A549 (cell line): ENCODE measurements around the gene SEMA5B. TPM values are rescaled to one million over a fixed set of nuclear protein-coding genes. Genes with fewer than 3 reads are reported as not detected.

Experiments used
- ATAC-seq, 2 experiments: fragments of 200-7000 bp in 1 of 2; fragments of >200 bp in 1 of 2; cut with Nextera tagmentation in 1 of 2; cut with Tn5 transposase in 1 of 2; 3 replicates each; pipeline versions ENCODE4 v1.8.0 to v1.9.1; 2018 to 2020; ENCODE audit warnings: mild to moderate bottlenecking in 1 of 2, moderate library complexity in 1 of 2
- CTCF ChIA-PET: fragments of 300-600 bp; sonication (Branson Sonifier 250); formaldehyde crosslinking; extraction: SDS; loops from one replicate; lab custom pipeline; 2021; ENCODE audit warnings: antibody characterized with exemption, inconsistent platforms; lab: Yijun Ruan, JAX
- POLR2A ChIA-PET: fragments of 350-600 bp; formaldehyde crosslinking; extraction: SDS; loops from one replicate; lab custom pipeline; 2021; ENCODE audit warnings: antibody characterized with exemption, inconsistent platforms; lab: Yijun Ruan, JAX
- DNase-seq, 2 experiments: peaks; one replicate each; pipeline versions ENCODE4 v3.0.0 to v3.0.0-alpha.2; 2011 to 2016; ENCODE audit warnings: low read depth in 1 of 2, low spot score in 1 of 2
- FAIRE-seq: peaks from 2 replicates; lab custom pipeline; 2011; peaks lifted over from hg19 to GRCh38; lab: Jason Lieb, UNC
- H3K27ac ChIP-seq, 2 experiments: fragments of >200 bp; sonication (Bioruptor Twin); formaldehyde crosslinking; 3 replicates each; pipeline ENCODE4 v1.5.1; 2016 to 2017
- H3K4me1 ChIP-seq: fragments of >200 bp; sonication (Bioruptor Twin); formaldehyde crosslinking; 3 replicates; pipeline ENCODE4 v1.6.1; 2016
- H3K4me2 ChIP-seq: fragments of >200 bp; sonication (Bioruptor Twin); formaldehyde crosslinking; 3 replicates; pipeline ENCODE4 v1.6.1; 2016
- H3K4me3 ChIP-seq: fragments of >200 bp; sonication (Bioruptor Twin); formaldehyde crosslinking; 3 replicates; pipeline ENCODE4 v1.5.1; 2016
- H3K9me3 ChIP-seq: fragments of >200 bp; sonication (Bioruptor Twin); formaldehyde crosslinking; 3 replicates; pipeline ENCODE4 v1.6.1; 2016
- BHLHE40 ChIP-seq: IDR thresholded peaks from 2 replicates; pipeline ENCODE4 v1.6.1; 2012; ENCODE audit warnings: low read depth, low read length, inconsistent platforms
- CBX2 ChIP-seq: fragments of 200-600 bp; sonication (generic); IDR thresholded peaks from 2 replicates; pipeline ENCODE4 v1.6.1; 2016; ENCODE audit warnings: low read depth, mild to moderate bottlenecking, borderline replicate concordance
- CBX8 ChIP-seq: fragments of 200-600 bp; sonication (generic); IDR thresholded peaks from 2 replicates; pipeline ENCODE4 v1.6.1; 2016
- CHD4 ChIP-seq: fragments of 200-600 bp; sonication (generic); IDR thresholded peaks from 2 replicates; pipeline ENCODE4 v1.6.1; 2016; ENCODE audit warnings: antibody characterized with exemption, mild to moderate bottlenecking, borderline replicate concordance
- EHF ChIP-seq: fragments of 250-450 bp; sonication (Bioruptor Pico); IDR thresholded peaks from 2 replicates; pipeline ENCODE4 v1.5.0; 2020; ENCODE audit warnings: mild to moderate bottlenecking
- EP300 ChIP-seq, 2 experiments: fragments of >200 bp; sonication (Bioruptor Twin); formaldehyde crosslinking; IDR thresholded peaks; 2 replicates in 1 of 2; 3 replicates in 1 of 2; pipeline ENCODE4 v1.6.1; 2016 to 2017
- FOXS1 ChIP-seq: fragments of 250-450 bp; sonication (Bioruptor Pico); IDR thresholded peaks from 2 replicates; pipeline ENCODE4 v1.5.0; 2020; ENCODE audit warnings: mild to moderate bottlenecking, moderate library complexity
- HDAC2 ChIP-seq: fragments of 200-600 bp; sonication (generic); IDR thresholded peaks from 2 replicates; pipeline ENCODE4 v1.6.1; 2016
- HEYL ChIP-seq: fragments of 250-450 bp; sonication (Bioruptor Pico); IDR thresholded peaks from 2 replicates; pipeline ENCODE4 v1.8.0; 2021; ENCODE audit warnings: mild to moderate bottlenecking, moderate library complexity
- HOXA7 ChIP-seq: fragments of 250-450 bp; sonication (Bioruptor Pico); IDR thresholded peaks from 2 replicates; pipeline ENCODE4 v1.5.0; 2020; ENCODE audit warnings: mild to moderate bottlenecking, moderate library complexity
- HOXB5 ChIP-seq: fragments of 250-450 bp; sonication (Bioruptor Pico); IDR thresholded peaks from 2 replicates; pipeline ENCODE4 v1.5.0; 2020; ENCODE audit warnings: mild to moderate bottlenecking, moderate library complexity
- JUNB ChIP-seq: fragments of >200 bp; sonication (Bioruptor Twin); formaldehyde crosslinking; IDR thresholded peaks from 2 replicates; pipeline ENCODE4 v1.6.1; 2016
- KDM1A ChIP-seq: fragments of 200-600 bp; sonication (generic); IDR thresholded peaks from 2 replicates; pipeline ENCODE4 v1.6.1; 2016; ENCODE audit warnings: low read depth, mild to moderate bottlenecking
- KDM5A ChIP-seq: fragments of 200-600 bp; sonication (generic); IDR thresholded peaks from 2 replicates; pipeline ENCODE4 v1.6.1; 2016; ENCODE audit warnings: antibody characterized with exemption, mild to moderate bottlenecking
- MAFK ChIP-seq: fragments of 450-650 bp; IDR thresholded peaks from 2 replicates; pipeline ENCODE4 v1.6.1; 2014; ENCODE audit not compliant: partially characterized antibody
- PHF8 ChIP-seq: fragments of 200-600 bp; sonication (generic); IDR thresholded peaks from 2 replicates; pipeline ENCODE4 v1.6.1; 2016; ENCODE audit warnings: low read depth, mild to moderate bottlenecking, antibody characterized with exemption, moderate library complexity, borderline replicate concordance
- POLR2AphosphoS2 ChIP-seq: conservative IDR thresholded peaks from 2 replicates; pipeline ENCODE4 v1.6.1; 2012; ENCODE audit warnings: low read length, improper control_type of control experiment, inconsistent platforms
- RAD21 ChIP-seq, 2 experiments: fragments of >200 bp in 1 of 2; sonication (Bioruptor Twin) in 1 of 2; formaldehyde crosslinking in 1 of 2; IDR thresholded peaks in 1 of 2; conservative IDR thresholded peaks in 1 of 2; 2 replicates in 1 of 2; 3 replicates in 1 of 2; pipeline ENCODE4 v1.6.1; 2012 to 2018; ENCODE audit warnings: inconsistent platforms in 1 of 2
- RCOR1 ChIP-seq: fragments of 150-350 bp; IDR thresholded peaks from 2 replicates; pipeline ENCODE4 v1.6.1; 2014; ENCODE audit warnings: antibody characterized with exemption, low read length, low read depth
- RNF2 ChIP-seq: fragments of 200-600 bp; sonication (generic); IDR thresholded peaks from 2 replicates; pipeline ENCODE4 v1.6.1; 2016; ENCODE audit warnings: low read depth, mild to moderate bottlenecking, antibody characterized with exemption, moderate library complexity, borderline replicate concordance
- SREBF2 ChIP-seq: fragments of 450-650 bp; IDR thresholded peaks from 2 replicates; pipeline ENCODE4 v1.6.1; 2014; ENCODE audit warnings: mild to moderate bottlenecking, moderate library complexity
- TP53 ChIP-seq: fragments of 250-450 bp; sonication (Bioruptor Pico); IDR thresholded peaks from 2 replicates; pipeline ENCODE4 v1.5.0; 2021; ENCODE audit warnings: mild to moderate bottlenecking, moderate library complexity
- ZC3H11A ChIP-seq: fragments of 450-650 bp; IDR thresholded peaks from 2 replicates; pipeline ENCODE4 v1.6.1; 2014; ENCODE audit warnings: antibody characterized with exemption, mild to moderate bottlenecking
- ZFP36 ChIP-seq: fragments of 450-650 bp; IDR thresholded peaks from 2 replicates; pipeline ENCODE4 v1.6.1; 2014; ENCODE audit warnings: borderline replicate concordance; ENCODE audit not compliant: partially characterized antibody
- WGBS: methylation state at CpG from one replicate; pipeline ENCODE4 v1.1.6; 2017; ENCODE audit errors: missing lambda C conversion rate; 5-methylcytosine and 5-hydroxymethylcytosine counted together
- polyA plus RNA-seq, 4 experiments: library from polyadenylated mRNA; depleted of rRNA in 3 of 4; stranded (reverse); fragments of >200 nt; fragmentation: RNase III in 1 of 4; extraction: RNeasy Plus Mini Kit Qiagen cat#74134 plus additional on column Dnase treatment in 1 of 4; gene quantifications; 2 replicates in 3 of 4; 3 replicates in 1 of 4; pipeline ENCODE4 v1.2.3, GENCODE V29; 2011 to 2017
- TF ChIP-seq, protein P1 (sequence below): fragments of >200 bp; sonication (Bioruptor Twin); formaldehyde crosslinking; IDR thresholded peaks from 3 replicates; pipeline ENCODE4 v1.5.1; 2016
- TF ChIP-seq, protein P2 (sequence below): fragments of >200 bp; sonication (Bioruptor Twin); formaldehyde crosslinking; IDR thresholded peaks from 2 replicates; pipeline ENCODE4 v1.6.1; 2016
- TF ChIP-seq, protein P3 (sequence below): fragments of 150-350 bp; IDR thresholded peaks from 2 replicates; pipeline ENCODE4 v1.6.1; 2014; ENCODE audit warnings: low read depth, mild to moderate bottlenecking, low read length

The SEMA5B gene
- polyA plus RNA-seq, 2 of the 4 experiments (the other 2 are of a cell fraction) = 0.03 TPM; not detected in 1

DNA sequence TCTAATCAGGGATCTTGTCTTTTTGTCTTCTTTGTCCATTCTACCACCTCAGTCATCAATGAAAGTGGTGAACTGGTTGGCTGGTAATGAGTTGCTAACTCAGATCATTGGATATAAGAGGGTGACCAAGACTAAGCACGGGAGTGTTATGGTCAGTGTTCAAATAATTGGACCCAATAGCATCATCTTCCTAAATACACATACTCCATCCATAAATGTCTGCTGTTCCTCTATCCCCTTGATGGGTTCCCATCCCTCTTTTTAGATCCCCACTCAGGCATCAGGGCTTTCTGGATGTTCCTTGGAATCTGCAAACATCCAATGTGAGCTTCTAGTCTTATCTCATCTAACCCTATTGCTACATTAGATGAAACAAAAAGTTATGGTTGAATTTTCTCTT lies 3.5 kb downstream of the SEMA5B start:
- no peak overlapping the region for H3K27ac ChIP-seq
- WGBS = 48% methylated on average over 1 of the region's 1 CpG
- no peak overlapping the region for H3K4me3 ChIP-seq
- FAIRE-seq (no peak), DNase-seq (no peak), ATAC-seq (no peak)
- H3K4me1 ChIP-seq = peaks cover 6% of the 10 kb centered on the region; the same call in 2 of the 3 replicates
- CTCF ChIA-PET = interaction anchor here (5.5 kb wide), 1 partner anchor 81 kb away, joined by 24 read pairs; no protein-coding TSS in a partner anchor
- H3K9me3 ChIP-seq = 0 out of 3 replicates have a peak, but pooled peaks cover 9% of the 10 kb centered on the region
- H3K4me2 ChIP-seq = no peak overlapping the region
- TF ChIP-seq JUNB (no peak), SREBF2 (no peak), HOXA7 (CRISPR knock-in tag) (no peak), ZFP36 (no peak), RAD21 (conservative IDR thresholded peaks at IDR 0.05 in 1 of 2, IDR thresholded peaks at IDR 0.05 in 1 of 2) (no peak), TP53 (CRISPR knock-in tag) (no peak), HDAC2 (no peak), BHLHE40 (no peak), POLR2AphosphoS2 (no peak), CHD4 (no peak), KDM1A (no peak)
- TF ChIP-seq, protein P1, sequence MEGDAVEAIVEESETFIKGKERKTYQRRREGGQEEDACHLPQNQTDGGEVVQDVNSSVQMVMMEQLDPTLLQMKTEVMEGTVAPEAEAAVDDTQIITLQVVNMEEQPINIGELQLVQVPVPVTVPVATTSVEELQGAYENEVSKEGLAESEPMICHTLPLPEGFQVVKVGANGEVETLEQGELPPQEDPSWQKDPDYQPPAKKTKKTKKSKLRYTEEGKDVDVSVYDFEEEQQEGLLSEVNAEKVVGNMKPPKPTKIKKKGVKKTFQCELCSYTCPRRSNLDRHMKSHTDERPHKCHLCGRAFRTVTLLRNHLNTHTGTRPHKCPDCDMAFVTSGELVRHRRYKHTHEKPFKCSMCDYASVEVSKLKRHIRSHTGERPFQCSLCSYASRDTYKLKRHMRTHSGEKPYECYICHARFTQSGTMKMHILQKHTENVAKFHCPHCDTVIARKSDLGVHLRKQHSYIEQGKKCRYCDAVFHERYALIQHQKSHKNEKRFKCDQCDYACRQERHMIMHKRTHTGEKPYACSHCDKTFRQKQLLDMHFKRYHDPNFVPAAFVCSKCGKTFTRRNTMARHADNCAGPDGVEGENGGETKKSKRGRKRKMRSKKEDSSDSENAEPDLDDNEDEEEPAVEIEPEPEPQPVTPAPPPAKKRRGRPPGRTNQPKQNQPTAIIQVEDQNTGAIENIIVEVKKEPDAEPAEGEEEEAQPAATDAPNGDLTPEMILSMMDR = no peak
- TF ChIP-seq, protein P2, sequence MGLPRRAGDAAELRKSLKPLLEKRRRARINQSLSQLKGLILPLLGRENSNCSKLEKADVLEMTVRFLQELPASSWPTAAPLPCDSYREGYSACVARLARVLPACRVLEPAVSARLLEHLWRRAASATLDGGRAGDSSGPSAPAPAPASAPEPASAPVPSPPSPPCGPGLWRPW = no peak
- POLR2A ChIA-PET = no interaction called here

DNA sequence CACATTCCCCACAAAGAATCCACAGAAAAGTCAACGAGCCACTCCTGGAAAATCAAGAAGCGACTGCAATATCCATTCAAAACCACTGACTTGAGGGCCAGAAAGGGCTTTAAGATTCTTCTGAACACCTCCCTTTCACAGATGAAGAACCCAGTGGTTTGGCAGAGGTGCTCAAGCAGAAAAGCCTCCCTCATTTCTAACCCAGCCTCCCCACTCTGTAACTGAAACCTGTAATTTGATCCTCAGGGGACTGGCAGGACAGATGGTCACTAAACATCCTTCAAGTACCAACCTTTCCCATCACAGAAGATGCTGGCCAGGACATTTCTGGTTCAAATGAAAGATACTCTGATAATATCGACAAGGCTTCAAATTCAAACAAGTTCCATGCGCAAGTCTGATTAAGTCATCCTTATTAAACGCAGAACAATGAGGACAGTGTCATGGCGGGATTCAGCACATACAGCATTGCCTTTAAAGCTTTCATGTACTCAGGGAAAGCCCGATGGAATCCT lies 5.5 kb downstream of the SEMA5B start:
- Histone ChIP-seq H3K9me3 (0 out of 3 replicates have a peak, but pooled peaks cover 9% of the 10 kb centered on the region), H3K4me1 (peaks cover 6% of the 10 kb centered on the region; the same call in 2 of the 3 replicates), H3K27ac (no peak overlapping the region)
- POLR2A ChIA-PET = no interaction called here
- no peak for ATAC-seq
- TF ChIP-seq HEYL (CRISPR knock-in tag) = no peak
- no peak for TF ChIP-seq RNF2
- TF ChIP-seq TP53 (CRISPR knock-in tag) = no peak
- no peak for TF ChIP-seq MAFK
- TF ChIP-seq CBX2 = no peak
- no peak for TF ChIP-seq RAD21 (conservative IDR thresholded peaks at IDR 0.05 in 1 of 2, IDR thresholded peaks at IDR 0.05 in 1 of 2)
- no peak for TF ChIP-seq RCOR1
- no peak for TF ChIP-seq FOXS1 (CRISPR knock-in tag)
- TF ChIP-seq, protein P3, sequence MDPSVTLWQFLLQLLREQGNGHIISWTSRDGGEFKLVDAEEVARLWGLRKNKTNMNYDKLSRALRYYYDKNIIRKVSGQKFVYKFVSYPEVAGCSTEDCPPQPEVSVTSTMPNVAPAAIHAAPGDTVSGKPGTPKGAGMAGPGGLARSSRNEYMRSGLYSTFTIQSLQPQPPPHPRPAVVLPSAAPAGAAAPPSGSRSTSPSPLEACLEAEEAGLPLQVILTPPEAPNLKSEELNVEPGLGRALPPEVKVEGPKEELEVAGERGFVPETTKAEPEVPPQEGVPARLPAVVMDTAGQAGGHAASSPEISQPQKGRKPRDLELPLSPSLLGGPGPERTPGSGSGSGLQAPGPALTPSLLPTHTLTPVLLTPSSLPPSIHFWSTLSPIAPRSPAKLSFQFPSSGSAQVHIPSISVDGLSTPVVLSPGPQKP = no peak
- no peak for TF ChIP-seq HOXB5 (CRISPR knock-in tag)
- TF ChIP-seq POLR2AphosphoS2 = no peak
- no peak for TF ChIP-seq CBX8
- TF ChIP-seq EP300 (IDR thresholded peaks at IDR 0.05) = no peak
- TF ChIP-seq ZC3H11A = no peak
- no peak for TF ChIP-seq KDM5A
- no peak for TF ChIP-seq EHF (CRISPR knock-in tag)
- TF ChIP-seq JUNB = no peak
- no peak for TF ChIP-seq PHF8
- TF ChIP-seq, all 56 proteins: peak for 0
- Histone ChIP-seq H3K4me3 (no peak overlapping the region), H3K4me2 (no peak overlapping the region)
- 38% methylated on average over 7 of the region's 7 CpGs for WGBS
- DNase-seq = no peak
- FAIRE-seq = no peak
- CTCF ChIA-PET = interaction anchor here (1.1 to 5.6 kb wide), 4 partner anchors 8 to 629 kb away, joined by 3 to 37 read pairs (median 14); partner anchors contain the start of gene SEMA5B
